ENCODE measurements around the gene RAB23.

Gene RAB23

GRCh38 chr6:57222743-57223077 is 603 bp upstream of the RAB23 start:
- peak overlapping the region; percentile 91 for H3K4me3 ChIP-seq (ENCODE audit: low read length)
- no peak for DNase-seq (ENCODE audit: low read depth)
- TF ChIP-seq, protein P1, sequence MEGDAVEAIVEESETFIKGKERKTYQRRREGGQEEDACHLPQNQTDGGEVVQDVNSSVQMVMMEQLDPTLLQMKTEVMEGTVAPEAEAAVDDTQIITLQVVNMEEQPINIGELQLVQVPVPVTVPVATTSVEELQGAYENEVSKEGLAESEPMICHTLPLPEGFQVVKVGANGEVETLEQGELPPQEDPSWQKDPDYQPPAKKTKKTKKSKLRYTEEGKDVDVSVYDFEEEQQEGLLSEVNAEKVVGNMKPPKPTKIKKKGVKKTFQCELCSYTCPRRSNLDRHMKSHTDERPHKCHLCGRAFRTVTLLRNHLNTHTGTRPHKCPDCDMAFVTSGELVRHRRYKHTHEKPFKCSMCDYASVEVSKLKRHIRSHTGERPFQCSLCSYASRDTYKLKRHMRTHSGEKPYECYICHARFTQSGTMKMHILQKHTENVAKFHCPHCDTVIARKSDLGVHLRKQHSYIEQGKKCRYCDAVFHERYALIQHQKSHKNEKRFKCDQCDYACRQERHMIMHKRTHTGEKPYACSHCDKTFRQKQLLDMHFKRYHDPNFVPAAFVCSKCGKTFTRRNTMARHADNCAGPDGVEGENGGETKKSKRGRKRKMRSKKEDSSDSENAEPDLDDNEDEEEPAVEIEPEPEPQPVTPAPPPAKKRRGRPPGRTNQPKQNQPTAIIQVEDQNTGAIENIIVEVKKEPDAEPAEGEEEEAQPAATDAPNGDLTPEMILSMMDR (IDR thresholded peaks at IDR 0.05; ENCODE audit: insufficient read depth, low read depth, low read length, missing control alignments), result no peak

DNA sequence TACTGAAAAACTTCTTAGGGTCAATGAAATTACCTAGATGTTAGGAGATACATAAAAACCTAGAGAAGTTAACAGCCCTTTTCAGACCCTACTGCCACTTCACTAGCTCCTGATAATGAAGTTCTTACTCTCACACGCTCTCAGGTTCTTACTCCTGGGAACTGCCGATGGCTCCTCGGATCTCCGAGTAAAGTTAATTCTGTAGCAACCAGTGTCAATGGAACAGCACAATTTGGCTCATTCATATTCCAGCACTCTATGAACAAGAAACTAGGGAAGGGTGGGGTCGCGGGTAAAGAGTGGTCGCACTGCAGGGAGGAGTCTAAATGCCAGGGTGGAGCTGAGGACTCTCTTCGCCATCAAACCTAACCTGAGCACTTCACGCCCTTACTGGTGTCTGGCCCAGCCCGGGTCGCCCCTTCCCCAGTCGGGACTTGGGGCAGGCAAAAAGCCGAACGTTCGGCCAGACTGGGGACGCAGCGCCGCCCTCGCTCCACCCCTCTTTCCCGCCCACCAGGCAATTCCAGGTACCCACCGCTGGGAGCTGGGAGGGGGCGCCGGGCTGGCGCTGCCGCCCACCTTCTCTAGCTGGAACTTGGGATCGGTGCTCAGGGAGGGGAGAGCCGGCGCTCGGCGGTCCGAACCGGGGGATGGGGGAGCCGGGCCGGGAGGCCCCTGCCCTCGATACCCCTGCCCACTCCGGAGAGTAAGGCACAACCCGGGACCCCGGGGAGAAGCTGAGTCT is 744 bp downstream of the RAB23 start:
- peak overlapping the region; percentile 91 for H3K4me3 ChIP-seq (ENCODE audit: low read length)
- DNase-seq (ENCODE audit: low read depth), result peak; percentile 68
- TF ChIP-seq, protein P1 (IDR thresholded peaks at IDR 0.05; ENCODE audit: insufficient read depth, low read depth, low read length, missing control alignments), result peak; percentile 44

GRCh38 chr6:57220083-57220703 is 1.9 kb downstream of the RAB23 start:
- DNase-seq (ENCODE audit: low read depth), result no peak
- no peak overlapping the region for H3K4me3 ChIP-seq (ENCODE audit: low read length)
- TF ChIP-seq, protein P1 (IDR thresholded peaks at IDR 0.05; ENCODE audit: insufficient read depth, low read depth, low read length, missing control alignments), result no peak

- DNase-seq (ENCODE audit: low read depth), result no peak
- TF ChIP-seq, protein P1 (IDR thresholded peaks at IDR 0.05; ENCODE audit: insufficient read depth, low read depth, low read length, missing control alignments), result no peak
- H3K4me3 ChIP-seq (ENCODE audit: low read length), result no peak overlapping the region
Measured at GRCh38 chr6:57217270-57217669, 4.8 kb downstream of the RAB23 start.

- TF ChIP-seq, protein P1 (IDR thresholded peaks at IDR 0.05; ENCODE audit: insufficient read depth, low read depth, low read length, missing control alignments), result peak; percentile 13
- no peak overlapping the region for H3K4me3 ChIP-seq (ENCODE audit: low read length)
- peak; percentile 28 for DNase-seq (ENCODE audit: low read depth)
Measured at GRCh38 chr6:57216235-57217101, 5.6 kb downstream of the RAB23 start.

DNA sequence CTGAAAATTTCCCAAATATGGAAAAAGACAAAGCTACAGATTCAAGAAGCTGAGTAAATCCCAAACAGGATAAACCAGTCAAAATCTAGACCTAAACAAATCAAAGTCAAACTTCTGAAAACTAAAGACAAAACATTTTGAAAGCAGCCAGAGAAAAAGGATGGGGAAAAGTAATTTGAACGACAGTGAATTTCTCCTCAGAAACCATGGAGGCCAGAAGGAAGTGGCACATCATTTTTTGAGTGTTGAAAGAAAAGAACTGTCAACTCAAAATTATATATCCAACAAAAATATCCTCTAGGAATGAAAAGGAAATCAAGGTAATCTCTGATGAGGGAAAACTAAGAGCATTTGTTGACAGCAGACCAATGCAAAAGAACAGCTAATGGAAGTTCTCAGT is 6.8 kb downstream of the RAB23 start:
- TF ChIP-seq, protein P1 (IDR thresholded peaks at IDR 0.05; ENCODE audit: insufficient read depth, low read depth, low read length, missing control alignments), result no peak
- H3K4me3 ChIP-seq (ENCODE audit: low read length), result no peak overlapping the region
- DNase-seq (ENCODE audit: low read depth), result no peak
